Measurements from ENCODE around the gene HUS1B. TPM values are rescaled to one million over a fixed set of nuclear protein-coding genes. Genes with fewer than 3 reads are reported as not detected.

Gene HUS1B
- total and polyA plus RNA-seq, 2 of the 8 experiments (the other 6 are each of a cell fraction or from before 2014, with no cell fraction given), result 0.48 to 1.1 TPM

DNA sequence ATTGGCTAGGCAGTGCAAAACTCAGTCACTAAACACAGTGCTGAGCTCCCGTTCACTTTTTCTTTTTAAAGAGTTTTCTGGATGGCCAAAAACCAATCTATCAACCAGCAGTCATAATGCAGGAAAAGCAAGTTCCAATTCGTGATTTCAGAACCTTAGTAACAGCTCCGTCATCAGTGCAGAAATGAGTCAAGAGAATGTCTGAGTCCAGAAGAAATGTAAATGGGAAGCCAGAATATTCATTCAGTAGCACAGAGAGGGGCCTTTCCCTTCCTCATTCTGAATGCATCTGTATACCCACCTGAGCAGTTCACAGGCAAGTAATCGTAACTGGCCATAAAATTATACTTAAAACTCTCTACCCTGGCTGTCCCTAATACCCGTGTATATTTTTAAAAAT, 20.4 kb downstream of the HUS1B start:
- CTCF ChIA-PET (ENCODE audit: partially characterized antibody), result interaction anchor here (0.9 to 2.0 kb wide), 7 partner anchors 14 to 800 kb away, joined by 3 to 8 read pairs (median 4); no protein-coding TSS in a partner anchor
- Histone ChIP-seq H3K27ac (ENCODE audit: low read depth, low read length) (no peak overlapping the region), H3K79me1 (ENCODE audit: low read depth, low read length) (peaks cover 2% of the 10 kb centered on the region; the same call in 1 of the 2 replicates), H3K23ac (ENCODE audit: insufficient read length) (no peak overlapping the region), H2AK5ac (ENCODE audit: low read depth, low read length) (no peak overlapping the region), H2BK20ac (ENCODE audit: low read length) (no peak overlapping the region), H2AFZ (ENCODE audit: low read length) (no peak overlapping the region), H3K23me2 (ENCODE audit: low read depth, low read length) (no peaks in the 10 kb centered on the region), H3K18ac (ENCODE audit: extremely low read depth, low read length) (no peak overlapping the region), H3K4me3 (ENCODE audit: extremely low read depth in 1 of 4, insufficient read depth in 2 of 4, low read depth in 3 of 4, low read length in 4 of 4) (no peak overlapping the region), H4K5ac (ENCODE audit: insufficient read length, low read depth, low read length) (no peak overlapping the region), H3K4me2 (ENCODE audit: insufficient read depth in 1 of 2, low read depth in 2 of 2, low read length in 2 of 2) (no peak overlapping the region), H2BK5ac (ENCODE audit: low read depth, low read length) (no peak overlapping the region), H3K14ac (ENCODE audit: insufficient read length) (no peak overlapping the region), H3K79me2 (ENCODE audit: control insufficient read depth in 1 of 2, insufficient read depth in 2 of 2, low read length in 2 of 2) (peaks cover 0 to 27% of the 10 kb centered on the region in 2 experiments; a peak in 3 of 4 replicates), H4K8ac (ENCODE audit: extremely low read depth, insufficient read depth, low read length) (no peak overlapping the region), H2BK15ac (ENCODE audit: low read length) (no peak overlapping the region), H3K9ac (replicated peaks in 1 of 4; ENCODE audit: extremely low read depth in 1 of 4, low read depth in 3 of 4, low read length in 3 of 4) (no peak overlapping the region), H4K91ac (replicated peaks; ENCODE audit: insufficient read length, low read length) (no peak overlapping the region), H3K4me1 (replicated peaks in 1 of 4; ENCODE audit: control insufficient read depth in 3 of 4, insufficient read depth in 4 of 4, low read length in 3 of 4) (peaks cover 0 to 7% (median 0%) of the 10 kb centered on the region in 4 experiments; a peak in 2 of 7 replicates), H3K9me3 (ENCODE audit: insufficient read depth in 2 of 2, low read depth in 1 of 2, low read length in 1 of 2) (no peaks in the 10 kb centered on the region), H3K27me3 (replicated peaks in 1 of 4; ENCODE audit: control insufficient read depth in 3 of 4, extremely low read depth in 1 of 4, insufficient read depth in 3 of 4, low read length in 3 of 4) (no peaks in the 10 kb centered on the region), H2BK120ac (replicated peaks; ENCODE audit: low read depth, low read length) (no peak overlapping the region), H3K4ac (replicated peaks; ENCODE audit: insufficient read length, low read depth, low read length) (no peak overlapping the region), H2BK12ac (ENCODE audit: low read depth, low read length) (no peak overlapping the region), H3K36me3 (ENCODE audit: control insufficient read depth in 2 of 4, insufficient read depth in 4 of 4, low read length in 3 of 4) (peaks cover 0 to 14% (median 2%) of the 10 kb centered on the region in 4 experiments; a peak in 6 of 8 replicates), H3K56ac (replicated peaks; ENCODE audit: insufficient read length, low read depth, low read length) (no peak overlapping the region), H4K20me1 (replicated peaks in 1 of 2; ENCODE audit: control insufficient read depth in 1 of 2, insufficient read depth in 2 of 2, low read length in 2 of 2) (no peaks in the 10 kb centered on the region)
- no peak for TF ChIP-seq SIRT6 (IDR thresholded peaks at IDR 0.05; ENCODE audit: low read length)
- no peak for TF ChIP-seq RFX5 (IDR thresholded peaks at IDR 0.05; ENCODE audit: borderline replicate concordance, low read depth, low read length)
- no peak for TF ChIP-seq CHD2 (IDR thresholded peaks at IDR 0.05; ENCODE audit: low read length)
- TF ChIP-seq BCL11A (IDR thresholded peaks at IDR 0.05; ENCODE audit: low read depth in 2 of 2, low read length in 2 of 2), result no peak
- no peak for TF ChIP-seq TCF12 (IDR thresholded peaks at IDR 0.05; ENCODE audit: low read depth, low read length)
- no peak for TF ChIP-seq SP1 (IDR thresholded peaks at IDR 0.05; ENCODE audit: low read depth, low read length)
- no peak for TF ChIP-seq SAP30 (IDR thresholded peaks at IDR 0.05; ENCODE audit: insufficient read depth, insufficient replicate concordance, low read length)
- TF ChIP-seq JUND (IDR thresholded peaks at IDR 0.05; ENCODE audit: low read length), result no peak
- no peak for TF ChIP-seq RBBP5 (IDR thresholded peaks at IDR 0.05; ENCODE audit: borderline replicate concordance, low read depth, low read length)
- no peak for TF ChIP-seq RNF2 (IDR thresholded peaks at IDR 0.05; ENCODE audit: borderline replicate concordance, low read depth, low read length, missing control alignments, poor library complexity, severe bottlenecking)
- TF ChIP-seq CEBPB (IDR thresholded peaks at IDR 0.05; ENCODE audit: low read depth, low read length), result no peak
- TF ChIP-seq ZNF274 (IDR thresholded peaks at IDR 0.05; ENCODE audit: borderline replicate concordance, extremely low read depth, low read length), result no peak
- POLR2A ChIA-PET (ENCODE audit: partially characterized antibody), result no interaction called here
- 66% methylated on average over 5 of the region's 5 CpGs; no CpG with 5 or more reads in 1 of the 2 experiments for WGBS, 2 experiments (ENCODE audit: extremely low coverage in 1 of 2, insufficient coverage in 1 of 2, insufficient read length in 1 of 2, insufficient replicate concordance in 2 of 2, low coverage in 1 of 2, low lambda C conversion rate in 2 of 2, missing lambda C conversion rate in 1 of 2)
- FAIRE-seq (no peak), DNase-seq (ENCODE audit: low read depth in 1 of 2, low spot score in 2 of 2) (no peak)
